NT2/D1 (cell line): ENCODE measurements around the gene VDAC1.

ENCODE experiments used
- SUZ12 ChIP-seq: IDR thresholded peaks from 2 replicates; pipeline ENCODE4 v1.6.1; 2011; ENCODE audit not compliant: insufficient read length, insufficient read depth; ENCODE audit errors: extremely low read depth
- YY1 ChIP-seq: IDR thresholded peaks from 2 replicates; pipeline ENCODE4 v1.6.1; 2011; ENCODE audit not compliant: insufficient read length, insufficient read depth
- ZNF274 ChIP-seq: IDR thresholded peaks from 2 replicates; pipeline ENCODE4 v1.6.1; 2011; ENCODE audit warnings: mild to moderate bottlenecking, low read depth, low read length

- TF ChIP-seq YY1 (no peak), ZNF274 (no peak), SUZ12 (no peak)
Measured at GRCh38 chr5:133935667-133935940, 69.2 kb downstream of the VDAC1 start.
